WTC11 (cell line): Measurements from ENCODE around the gene FAM228A. TPM values are rescaled to one million over a fixed set of nuclear protein-coding genes. Genes with fewer than 3 reads are reported as not detected.

Experiments
- ATAC-seq: fragments of 200-7000 bp; cut with Tn5 transposase; 2 replicates; pipeline ENCODE4 v1.10.0; 2021; ENCODE audit warnings: mild to moderate bottlenecking, moderate library complexity
- CTCF ChIA-PET: fragments of 300-600 bp; sonication (Branson Sonifier 250); formaldehyde crosslinking; loops from one replicate; lab custom pipeline; 2021; ENCODE audit warnings: antibody characterized with exemption; lab: Charles Lee
- POLR2A ChIA-PET: fragments of 350-600 bp; sonication (Branson Sonifier 250); formaldehyde crosslinking; loops from one replicate; lab custom pipeline; 2021; ENCODE audit warnings: antibody characterized with exemption; lab: Charles Lee
- DNase-seq: peaks from one replicate; pipeline ENCODE4 v3.0.0; 2021; ENCODE audit warnings: low spot score
- H3K27ac Mint-ChIP-seq: 2 replicates; pipeline ENCODE4 v1.8.0; 2021; ENCODE audit warnings: mixed read lengths
- H3K27me3 Mint-ChIP-seq: 2 replicates; pipeline ENCODE4 v1.8.0; 2021; ENCODE audit warnings: low read depth, mild to moderate bottlenecking, moderate library complexity, mixed read lengths
- H3K36me3 Mint-ChIP-seq: 2 replicates; pipeline ENCODE4 v1.8.0; 2021; ENCODE audit warnings: mixed read lengths
- H3K4me1 Mint-ChIP-seq: 2 replicates; pipeline ENCODE4 v1.8.0; 2022; ENCODE audit warnings: mixed read lengths
- H3K4me3 Mint-ChIP-seq: 2 replicates; pipeline ENCODE4 v1.8.0; 2021; ENCODE audit warnings: mild to moderate bottlenecking, moderate library complexity, mixed read lengths
- H3K9me3 Mint-ChIP-seq: 2 replicates; pipeline ENCODE4 v1.8.0; 2021; ENCODE audit warnings: mixed read lengths
- AR ChIP-seq: fragments of 250-450 bp; sonication (Bioruptor Pico); IDR thresholded peaks from 2 replicates; pipeline ENCODE4 v1.9.0; 2021; ENCODE audit warnings: mild to moderate bottlenecking
- ATF2 ChIP-seq: sonication (generic); formaldehyde crosslinking; IDR thresholded peaks from 2 replicates; pipeline ENCODE4 v1.8.1; 2022; ENCODE audit warnings: low read depth, missing genetic modification reagents, borderline replicate concordance
- ATF6 ChIP-seq: sonication (generic); formaldehyde crosslinking; IDR thresholded peaks from 2 replicates; pipeline ENCODE4 v1.8.1; 2023; ENCODE audit warnings: mild to moderate bottlenecking, missing genetic modification reagents
- CREM ChIP-seq: sonication (generic); formaldehyde crosslinking; IDR thresholded peaks from 2 replicates; pipeline ENCODE4 v1.8.1; 2022; ENCODE audit warnings: mild to moderate bottlenecking, missing genetic modification reagents, moderate library complexity
- CTCF ChIP-seq: fragments of 200-600 bp; IDR thresholded peaks from 2 replicates; pipeline ENCODE4 v1.8.0; 2022; ENCODE audit warnings: antibody characterized with exemption
- E2F1 ChIP-seq: sonication (generic); formaldehyde crosslinking; IDR thresholded peaks from 2 replicates; pipeline ENCODE4 v1.8.0; 2022; ENCODE audit warnings: mild to moderate bottlenecking, missing genetic modification reagents
- EMX1 ChIP-seq: fragments of 250-450 bp; sonication (Bioruptor Pico); IDR thresholded peaks from 2 replicates; pipeline ENCODE4 v1.8.0; 2021; ENCODE audit warnings: mild to moderate bottlenecking
- NR2C2 ChIP-seq: sonication (generic); formaldehyde crosslinking; IDR thresholded peaks from 2 replicates; pipeline ENCODE4 v1.8.0; 2022; ENCODE audit warnings: mild to moderate bottlenecking, missing genetic modification reagents
- PREB ChIP-seq: sonication (generic); formaldehyde crosslinking; IDR thresholded peaks from 2 replicates; pipeline ENCODE4 v1.8.1; 2022; ENCODE audit warnings: mild to moderate bottlenecking, missing genetic modification reagents, moderate library complexity, borderline replicate concordance
- PRRX2 ChIP-seq: fragments of 250-450 bp; sonication (Bioruptor Pico); IDR thresholded peaks from 2 replicates; pipeline ENCODE4 v1.8.0; 2021; ENCODE audit warnings: mild to moderate bottlenecking
- RORB ChIP-seq: fragments of 250-450 bp; sonication (Bioruptor Pico); IDR thresholded peaks from 2 replicates; pipeline ENCODE4 v1.9.0; 2021; ENCODE audit warnings: mild to moderate bottlenecking
- SP1 ChIP-seq: sonication (generic); formaldehyde crosslinking; conservative IDR thresholded peaks from 2 replicates; pipeline ENCODE4 v1.8.1; 2022; ENCODE audit warnings: missing genetic modification reagents
- STAT6 ChIP-seq: sonication (generic); formaldehyde crosslinking; conservative IDR thresholded peaks from 2 replicates; pipeline ENCODE4 v1.8.1; 2023; ENCODE audit warnings: mild to moderate bottlenecking, low read depth, missing genetic modification reagents, moderate library complexity
- TEAD1 ChIP-seq: sonication (generic); formaldehyde crosslinking; IDR thresholded peaks from 2 replicates; pipeline ENCODE4 v1.8.0; 2022; ENCODE audit warnings: mild to moderate bottlenecking, missing genetic modification reagents
- USF2 ChIP-seq: sonication (generic); formaldehyde crosslinking; IDR thresholded peaks from 2 replicates; pipeline ENCODE4 v1.8.1; 2023; ENCODE audit warnings: mild to moderate bottlenecking, missing genetic modification reagents, moderate library complexity
- ZBTB43 ChIP-seq: sonication (generic); formaldehyde crosslinking; IDR thresholded peaks from 2 replicates; pipeline ENCODE4 v1.8.1; 2023; ENCODE audit warnings: mild to moderate bottlenecking, missing genetic modification reagents
- ZNF138 ChIP-seq: sonication (generic); formaldehyde crosslinking; conservative IDR thresholded peaks from 2 replicates; pipeline ENCODE4 v1.8.1; 2022; ENCODE audit warnings: mild to moderate bottlenecking, moderate library complexity, missing genetic modification reagents
- ZNF219 ChIP-seq: sonication (generic); formaldehyde crosslinking; IDR thresholded peaks from 2 replicates; pipeline ENCODE4 v1.8.0; 2023; ENCODE audit warnings: missing genetic modification reagents, mild to moderate bottlenecking, borderline replicate concordance
- ZNF423 ChIP-seq: fragments of 250-450 bp; sonication (Bioruptor Pico); IDR thresholded peaks from 2 replicates; pipeline ENCODE4 v2.1.2; 2022; ENCODE audit warnings: mild to moderate bottlenecking, moderate library complexity
- total RNA-seq: library from RNA; stranded (reverse); gene quantifications from 3 replicates; pipeline ENCODE4 v1.2.3, GENCODE V29; 2021

The FAM228A gene
- total RNA-seq, 1 experiment from 2014 or later: 0.09 TPM

GRCh38 chr2:24231461-24231881, 56.6 kb downstream of the FAM228A start:
- H3K27me3 Mint-ChIP-seq: no peaks in the 10 kb centered on the region
- H3K9me3 Mint-ChIP-seq: no peaks in the 10 kb centered on the region
- no peak for DNase-seq
- POLR2A ChIA-PET: no interaction called here
- TF ChIP-seq SP1: no peak
- no peak for TF ChIP-seq PRRX2 (CRISPR knock-in tag)
- no peak for TF ChIP-seq USF2 (CRISPR knock-in tag)
- no peak for TF ChIP-seq ZNF219 (CRISPR knock-in tag)
- no peak for TF ChIP-seq ZBTB43 (CRISPR knock-in tag)
- TF ChIP-seq TEAD1: no peak
- TF ChIP-seq CTCF: no peak
- no peak for TF ChIP-seq RORB (CRISPR knock-in tag)
- no peak for TF ChIP-seq CREM (CRISPR knock-in tag)
- TF ChIP-seq AR (CRISPR knock-in tag): no peak
- TF ChIP-seq ZNF138 (CRISPR knock-in tag): no peak
- TF ChIP-seq NR2C2 (CRISPR knock-in tag): no peak
- no peak for TF ChIP-seq ZNF423
- TF ChIP-seq STAT6 (CRISPR knock-in tag): no peak
- TF ChIP-seq PREB: no peak
- TF ChIP-seq EMX1 (CRISPR knock-in tag): no peak
- no peak for TF ChIP-seq ATF6 (CRISPR knock-in tag)
- no peak for TF ChIP-seq E2F1
- no peak for TF ChIP-seq ATF2
- no peak overlapping the region for H3K27ac Mint-ChIP-seq
- CTCF ChIA-PET: interaction anchor here (1.6 kb wide), 1 partner anchor 407 kb away, joined by 3 read pairs; no protein-coding TSS in a partner anchor
- no peaks in the 10 kb centered on the region for H3K4me1 Mint-ChIP-seq
- no peak for ATAC-seq
- H3K36me3 Mint-ChIP-seq: no peaks in the 10 kb centered on the region
- H3K4me3 Mint-ChIP-seq: no peak overlapping the region
